Neural cell (in vitro differentiated cells): ENCODE measurements around the gene TBATA. TPM values are rescaled to one million over a fixed set of nuclear protein-coding genes. Genes with fewer than 3 reads are reported as not detected.

Experiments
- polyA plus RNA-seq: library from polyadenylated mRNA; depleted of rRNA; stranded (reverse); fragments of >200 nt; gene quantifications from 2 replicates; pipeline ENCODE4 v1.2.3, GENCODE V29; 2014
- small RNA-seq, 3 experiments: library from RNA; depleted of rRNA; stranded (forward); fragments of <200 nt; gene quantifications; one replicate each; pipeline ENCODE3, GENCODE V24; 2012

Gene TBATA
- polyA plus RNA-seq, 1 donor from 2014 or later: not detected

Small RNA genes lying within 50 kb of the gene (small RNA-seq; reads per million reads assigned to genes)
- gene RPS26P40: 0 reads per million in 3 experiments

Other genes with a start within 250 kb of the TBATA start
- not detected in 2 replicates for gene PRF1, start 182.6 kb downstream of the TBATA start, polyA plus RNA-seq
- gene ADAMTS14, start 112.9 kb downstream of the TBATA start, polyA plus RNA-seq: 0.04 TPM in 1 of 2 replicates, not detected in the other
- gene SGPL1, start 30.6 kb upstream of the TBATA start, polyA plus RNA-seq: 32.7 and 33.4 TPM in 2 replicates
- 15.8 and 21.6 TPM in 2 replicates for gene PCBD1, start 103.2 kb upstream of the TBATA start, polyA plus RNA-seq